A673 (cell line): Measurements from ENCODE around the gene SLC52A3. TPM values are rescaled to one million over a fixed set of nuclear protein-coding genes. Genes with fewer than 3 reads are reported as not detected.
A peak's percentile ranks its signal among the peaks of the same experiment; 100 is the strongest.

ENCODE experiments used
- BruUV-seq: library from RNA; stranded (reverse); fragments of 400-500 nt; replicated peaks from 2 replicates; lab custom pipeline; 2021; lab: Mats Ljungman, UMichigan
- CTCF ChIA-PET: fragments of 300-600 bp; sonication (Branson Sonifier 250); formaldehyde crosslinking; loops from one replicate; lab custom pipeline; 2022; ENCODE audit warnings: antibody characterized with exemption; lab: Charles Lee
- POLR2A ChIA-PET: fragments of 300-600 bp; sonication (Branson Sonifier 250); formaldehyde crosslinking; loops from one replicate; lab custom pipeline; 2022; ENCODE audit warnings: antibody characterized with exemption; ENCODE audit not compliant: low non-redundant PET; lab: Charles Lee
- DNase-seq: peaks from one replicate; pipeline ENCODE4 v3.0.0-alpha.2; 2015; ENCODE audit warnings: low spot score
- H3K27ac ChIP-seq: fragments of 200-600 bp; sonication (generic); 2 replicates; pipeline ENCODE4 v1.5.1; 2016; ENCODE audit warnings: mixed run types, low read depth, mild to moderate bottlenecking, mixed read lengths, antibody characterized with exemption, low read length; ENCODE audit not compliant: poor library complexity, severe bottlenecking
- H3K27me3 ChIP-seq: fragments of 200-600 bp; sonication (generic); replicated peaks from 2 replicates; pipeline ENCODE4 v1.6.1; 2017; ENCODE audit warnings: mixed run types, low read depth, mild to moderate bottlenecking, mixed read lengths, antibody characterized with exemption, low read length; ENCODE audit not compliant: insufficient read depth, poor library complexity
- H3K36me3 ChIP-seq: fragments of 200-600 bp; sonication (generic); 2 replicates; pipeline ENCODE4 v1.6.1; 2016; ENCODE audit warnings: mixed run types, mild to moderate bottlenecking, mixed read lengths, antibody characterized with exemption, low read length; ENCODE audit not compliant: insufficient read depth, poor library complexity, severe bottlenecking
- H3K4me1 ChIP-seq: fragments of 200-600 bp; sonication (generic); 2 replicates; pipeline ENCODE4 v1.6.1; 2017; ENCODE audit warnings: mixed run types, mild to moderate bottlenecking, mixed read lengths, antibody characterized with exemption, low read length; ENCODE audit not compliant: insufficient read depth, poor library complexity, severe bottlenecking
- H3K4me3 ChIP-seq: fragments of 200-600 bp; sonication (generic); 2 replicates; pipeline ENCODE4 v1.5.1; 2016; ENCODE audit warnings: low read depth, mixed run types, mild to moderate bottlenecking, mixed read lengths, low read length; ENCODE audit not compliant: poor library complexity, severe bottlenecking
- H3K9me3 ChIP-seq: fragments of 200-600 bp; sonication (generic); 2 replicates; pipeline ENCODE4 v1.6.1; 2016; ENCODE audit warnings: mixed run types, low read depth, mild to moderate bottlenecking, mixed read lengths, antibody characterized with exemption, low read length; ENCODE audit not compliant: poor library complexity, severe bottlenecking
- EZH2 ChIP-seq: fragments of 200-600 bp; sonication (generic); IDR thresholded peaks from 2 replicates; pipeline ENCODE4 v1.6.1; 2017; ENCODE audit warnings: borderline replicate concordance, low read depth, mild to moderate bottlenecking, mixed read lengths, antibody characterized with exemption, low read length; ENCODE audit not compliant: poor library complexity, severe bottlenecking
- intact Hi-C: fragments of 100-400 bp; cut with micrococcal nuclease; formaldehyde crosslinking; loops from one replicate; pipeline ENCODE4 v1.10.0; 2022; ENCODE audit not compliant: unreplicated experiment
- total RNA-seq: library from RNA; stranded (reverse); gene quantifications from 2 replicates; pipeline ENCODE4 v1.2.3, GENCODE V29; 2021
- TF ChIP-seq, protein P1 (sequence below): fragments of 300-800, 200-600 bp; sonication (generic); conservative IDR thresholded peaks from 2 replicates; pipeline ENCODE4 v1.5.1; 2017; ENCODE audit warnings: low read depth, mild to moderate bottlenecking, antibody characterized with exemption, low read length, moderate library complexity, mixed read lengths

The SLC52A3 gene
- total RNA-seq, 1 experiment from 2014 or later, result not detected

DNA sequence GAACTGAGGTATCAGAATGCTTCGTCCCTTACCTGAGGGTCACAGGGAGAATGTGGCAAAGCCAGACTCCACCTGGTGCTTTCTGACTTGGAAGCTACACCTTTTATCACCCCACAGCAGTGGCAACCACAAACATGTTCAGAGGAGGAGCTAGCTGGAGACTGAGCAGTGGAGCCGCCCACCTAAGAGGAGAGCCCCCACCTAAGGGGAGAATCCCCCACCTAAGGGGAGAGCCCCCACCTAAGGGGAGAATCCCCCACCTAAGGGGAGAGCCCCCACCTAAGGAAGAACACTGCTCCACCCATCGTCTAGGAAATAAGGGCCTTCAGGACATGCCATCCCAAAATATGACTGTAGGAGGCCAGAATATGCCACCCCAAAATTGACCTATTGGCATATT lies 4.0 kb downstream of the SLC52A3 start:
- ChIA-PET CTCF (no interaction called here), POLR2A (no interaction called here)
- intact Hi-C loops, result no loop called here
- DNase-seq, result no peak
- no peaks in the 10 kb centered on the region for H3K27me3 ChIP-seq
- H3K9me3 ChIP-seq, result no peaks in the 10 kb centered on the region
- no peaks in the 10 kb centered on the region for H3K4me1 ChIP-seq
- BruUV-seq, result no TSS peak
- no peak overlapping the region for H3K27ac ChIP-seq
- no peaks in the 10 kb centered on the region for H3K36me3 ChIP-seq
- no peak overlapping the region for H3K4me3 ChIP-seq
- TF ChIP-seq EZH2, result no peak
- TF ChIP-seq, protein P1, sequence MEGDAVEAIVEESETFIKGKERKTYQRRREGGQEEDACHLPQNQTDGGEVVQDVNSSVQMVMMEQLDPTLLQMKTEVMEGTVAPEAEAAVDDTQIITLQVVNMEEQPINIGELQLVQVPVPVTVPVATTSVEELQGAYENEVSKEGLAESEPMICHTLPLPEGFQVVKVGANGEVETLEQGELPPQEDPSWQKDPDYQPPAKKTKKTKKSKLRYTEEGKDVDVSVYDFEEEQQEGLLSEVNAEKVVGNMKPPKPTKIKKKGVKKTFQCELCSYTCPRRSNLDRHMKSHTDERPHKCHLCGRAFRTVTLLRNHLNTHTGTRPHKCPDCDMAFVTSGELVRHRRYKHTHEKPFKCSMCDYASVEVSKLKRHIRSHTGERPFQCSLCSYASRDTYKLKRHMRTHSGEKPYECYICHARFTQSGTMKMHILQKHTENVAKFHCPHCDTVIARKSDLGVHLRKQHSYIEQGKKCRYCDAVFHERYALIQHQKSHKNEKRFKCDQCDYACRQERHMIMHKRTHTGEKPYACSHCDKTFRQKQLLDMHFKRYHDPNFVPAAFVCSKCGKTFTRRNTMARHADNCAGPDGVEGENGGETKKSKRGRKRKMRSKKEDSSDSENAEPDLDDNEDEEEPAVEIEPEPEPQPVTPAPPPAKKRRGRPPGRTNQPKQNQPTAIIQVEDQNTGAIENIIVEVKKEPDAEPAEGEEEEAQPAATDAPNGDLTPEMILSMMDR, result no peak

DNA sequence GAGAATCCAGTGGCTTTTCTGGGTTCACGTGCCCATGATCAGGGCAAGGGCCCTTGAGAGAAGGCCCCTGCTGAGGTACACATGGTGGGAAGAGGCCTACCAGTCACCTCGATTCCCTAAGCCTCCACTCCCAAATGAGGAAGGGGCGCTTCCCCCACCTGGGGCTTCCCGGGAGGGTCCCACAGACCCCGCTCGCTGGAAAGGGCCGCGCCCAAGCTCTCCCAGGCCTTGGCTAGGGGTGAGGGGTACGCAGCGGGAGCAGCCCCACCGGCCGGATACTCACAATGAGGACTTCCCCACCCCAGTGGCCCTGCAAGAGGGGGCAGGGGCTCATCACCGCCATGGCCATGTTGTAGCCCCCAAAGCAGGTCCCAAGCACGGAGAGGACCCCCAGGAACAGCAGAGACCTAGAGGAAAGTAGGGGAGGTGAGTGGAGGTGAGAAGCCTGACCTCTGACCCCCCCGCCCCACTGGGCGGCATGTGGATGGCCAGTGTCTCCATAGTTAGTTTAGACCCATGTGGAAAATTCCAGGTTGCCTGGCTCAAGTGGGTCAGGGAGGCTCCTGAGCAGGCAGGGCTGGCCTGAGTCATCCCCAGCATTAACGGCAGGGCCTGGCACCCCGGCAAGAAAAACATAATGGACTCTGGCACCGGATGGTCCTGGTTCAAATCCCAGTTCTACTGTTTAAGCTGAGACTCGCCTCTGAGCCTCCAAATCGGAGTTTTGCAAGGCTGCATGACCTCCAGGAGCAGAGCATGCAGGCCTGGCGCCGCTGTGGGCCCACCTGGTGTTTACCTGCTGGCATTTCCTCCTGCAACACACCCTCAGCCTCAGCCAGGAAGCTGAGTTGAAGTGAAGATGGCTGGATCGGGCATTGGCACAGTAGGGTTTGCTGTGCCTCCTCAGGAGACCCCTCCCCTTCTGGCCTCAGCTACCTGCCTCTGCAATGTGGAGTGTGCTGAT lies 6.6 kb downstream of the SLC52A3 start:
- TF ChIP-seq, protein P1, result no peak
- TF ChIP-seq EZH2, result no peak
- Histone ChIP-seq H3K9me3 (no peaks in the 10 kb centered on the region), H3K4me1 (no peaks in the 10 kb centered on the region), H3K36me3 (no peaks in the 10 kb centered on the region), H3K4me3 (no peak overlapping the region), H3K27ac (no peak overlapping the region), H3K27me3 (no peaks in the 10 kb centered on the region)
- BruUV-seq, result no TSS peak
- POLR2A ChIA-PET, result no interaction called here
- intact Hi-C loops, result no loop called here
- CTCF ChIA-PET, result no interaction called here
- DNase-seq, result no peak

DNA sequence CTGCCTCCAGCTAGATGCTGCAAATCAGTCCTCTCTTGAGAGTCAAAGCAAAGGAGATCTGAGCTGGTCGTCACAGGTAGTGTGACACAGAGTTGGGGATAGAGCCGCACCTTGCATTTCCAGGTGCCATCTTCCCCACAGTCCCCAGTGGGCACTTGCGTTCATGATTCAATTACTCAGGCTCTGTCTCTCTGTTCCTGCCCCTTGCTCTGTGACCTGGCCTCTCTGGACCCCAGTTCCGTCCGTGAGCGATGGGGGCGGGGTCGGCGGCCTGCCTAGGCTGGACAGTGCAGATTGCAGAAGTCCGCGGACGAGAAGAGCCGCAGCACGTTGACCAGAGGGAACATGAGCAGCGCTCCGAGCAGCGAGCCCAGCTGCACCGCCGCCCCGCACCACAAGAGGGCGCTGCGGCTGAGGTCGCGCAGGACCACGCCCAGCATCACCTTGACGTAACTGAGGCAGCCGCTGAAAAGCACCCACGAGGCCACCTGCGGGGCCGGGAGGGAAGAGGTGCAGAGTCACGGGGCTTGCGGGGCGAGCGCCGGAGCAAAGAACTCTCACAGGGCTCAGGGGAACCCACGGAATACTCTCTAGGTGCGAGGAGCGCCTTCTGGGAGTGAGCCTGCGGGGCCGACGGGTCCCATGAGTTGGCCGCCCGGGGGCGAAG lies 7.4 kb downstream of the SLC52A3 start:
- no peaks in the 10 kb centered on the region for H3K36me3 ChIP-seq
- DNase-seq, result peak; percentile 31
- intact Hi-C loops, result no loop called here
- H3K4me1 ChIP-seq, result no peaks in the 10 kb centered on the region
- no peaks in the 10 kb centered on the region for H3K9me3 ChIP-seq
- no peak overlapping the region for H3K4me3 ChIP-seq
- CTCF ChIA-PET, result no interaction called here
- TF ChIP-seq EZH2, result no peak
- TF ChIP-seq, protein P1, result peak; percentile 95
- H3K27ac ChIP-seq, result no peak overlapping the region
- no TSS peak for BruUV-seq
- POLR2A ChIA-PET, result no interaction called here
- no peaks in the 10 kb centered on the region for H3K27me3 ChIP-seq
